OCI-LY7 (cell line): ENCODE data around the gene LILRB2. TPM values are rescaled to one million over a fixed set of nuclear protein-coding genes. Genes with fewer than 3 reads are reported as not detected.

ENCODE experiments used
- BruUV-seq: library from RNA; stranded (reverse); fragments of 400-500 nt; replicated peaks from 2 replicates; lab custom pipeline; 2021; lab: Mats Ljungman, UMichigan
- CTCF ChIA-PET: fragments of 300-600 bp; sonication (Branson Sonifier 250); formaldehyde crosslinking; loops from one replicate; lab custom pipeline; 2022; ENCODE audit warnings: antibody characterized with exemption; ENCODE audit not compliant: unreplicated experiment; lab: Charles Lee
- POLR2A ChIA-PET: fragments of 300-600 bp; sonication (Branson Sonifier 250); formaldehyde crosslinking; loops from one replicate; lab custom pipeline; 2022; ENCODE audit warnings: antibody characterized with exemption; lab: Charles Lee
- DNase-seq: peaks from one replicate; pipeline ENCODE4 v3.0.0-alpha.2; 2015; ENCODE audit warnings: low spot score
- H2AFZ ChIP-seq: fragments of 200-600 bp; sonication (generic), shearing (Covaris generic); 2 replicates; pipeline ENCODE4 v1.6.1; 2014; ENCODE audit warnings: mild to moderate bottlenecking, antibody characterized with exemption, low read length, moderate library complexity
- H3K27ac ChIP-seq: fragments of 200-600 bp; sonication (generic); 2 replicates; pipeline ENCODE4 v1.5.1; 2014; ENCODE audit warnings: mixed run types, low read depth, mild to moderate bottlenecking, moderate library complexity, low read length, inconsistent platforms; ENCODE audit not compliant: poor library complexity, severe bottlenecking
- H3K36me3 ChIP-seq: fragments of 200-600 bp; sonication (generic); 2 replicates; pipeline ENCODE4 v1.6.1; 2014; ENCODE audit warnings: mild to moderate bottlenecking, antibody characterized with exemption, low read length, moderate library complexity, mixed read lengths; ENCODE audit not compliant: insufficient read depth
- H3K4me1 ChIP-seq: fragments of 200-600 bp; sonication (generic); 2 replicates; pipeline ENCODE4 v1.5.1; 2014; ENCODE audit warnings: mild to moderate bottlenecking, low read length; ENCODE audit not compliant: insufficient read depth, poor library complexity, severe bottlenecking
- H3K4me2 ChIP-seq: fragments of 200-600 bp; sonication (generic); 2 replicates; pipeline ENCODE4 v1.6.1; 2014; ENCODE audit warnings: mild to moderate bottlenecking, low read length
- H3K4me3 ChIP-seq: fragments of 200-600 bp; sonication (generic); 2 replicates; pipeline ENCODE4 v1.5.1; 2014; ENCODE audit warnings: mild to moderate bottlenecking, low read depth, low read length; ENCODE audit not compliant: poor library complexity, severe bottlenecking
- H3K79me2 ChIP-seq: fragments of 200-600 bp; sonication (generic); 2 replicates; pipeline ENCODE4 v1.6.1; 2016; ENCODE audit warnings: low read depth, mild to moderate bottlenecking, low read length, moderate library complexity, mixed read lengths; ENCODE audit not compliant: insufficient read depth
- H3K9me2 ChIP-seq: fragments of 200-600 bp; sonication (generic); 2 replicates; pipeline ENCODE4 v1.6.1; 2016; ENCODE audit warnings: mild to moderate bottlenecking, low read length, mixed read lengths; ENCODE audit not compliant: insufficient read depth
- H3K9me3 ChIP-seq: fragments of 200-600 bp; sonication (generic); 2 replicates; pipeline ENCODE4 v1.6.1; 2014; ENCODE audit warnings: mild to moderate bottlenecking, mixed run types, low read length, mixed read lengths
- H4K20me1 ChIP-seq: fragments of 200-600 bp; sonication (generic); 2 replicates; pipeline ENCODE4 v1.6.1; 2014; ENCODE audit warnings: mild to moderate bottlenecking, antibody characterized with exemption, low read length, moderate library complexity, mixed read lengths; ENCODE audit not compliant: insufficient read depth
- EZH2phosphoT487 ChIP-seq: fragments of 200-600 bp; sonication (generic); IDR thresholded peaks from 2 replicates; pipeline ENCODE4 v1.6.1; 2018; ENCODE audit warnings: low read depth, borderline replicate concordance, mild to moderate bottlenecking, mixed run types, antibody characterized with exemption, low read length, moderate library complexity, mixed read lengths
- intact Hi-C: fragments of 100-400 bp; cut with micrococcal nuclease; formaldehyde crosslinking; loops from one replicate; pipeline ENCODE4 v1.10.0; 2022; ENCODE audit not compliant: unreplicated experiment
- total RNA-seq, 2 experiments: library from RNA; depleted of rRNA in 1 of 2; stranded (reverse); fragments of >200 nt in 1 of 2; shearing (Covaris generic) in 1 of 2; gene quantifications; 2 replicates each; pipeline ENCODE4 v1.2.3, GENCODE V29; 2014 to 2022
- TF ChIP-seq, protein P1 (sequence below): fragments of 200-600 bp; sonication (generic); conservative IDR thresholded peaks from 2 replicates; pipeline ENCODE4 v1.5.1; 2014; ENCODE audit warnings: mild to moderate bottlenecking, antibody characterized with exemption, low read length, moderate library complexity, mixed read lengths

The LILRB2 gene
- total RNA-seq, 2 experiments from 2014 or later: not detected

DNA sequence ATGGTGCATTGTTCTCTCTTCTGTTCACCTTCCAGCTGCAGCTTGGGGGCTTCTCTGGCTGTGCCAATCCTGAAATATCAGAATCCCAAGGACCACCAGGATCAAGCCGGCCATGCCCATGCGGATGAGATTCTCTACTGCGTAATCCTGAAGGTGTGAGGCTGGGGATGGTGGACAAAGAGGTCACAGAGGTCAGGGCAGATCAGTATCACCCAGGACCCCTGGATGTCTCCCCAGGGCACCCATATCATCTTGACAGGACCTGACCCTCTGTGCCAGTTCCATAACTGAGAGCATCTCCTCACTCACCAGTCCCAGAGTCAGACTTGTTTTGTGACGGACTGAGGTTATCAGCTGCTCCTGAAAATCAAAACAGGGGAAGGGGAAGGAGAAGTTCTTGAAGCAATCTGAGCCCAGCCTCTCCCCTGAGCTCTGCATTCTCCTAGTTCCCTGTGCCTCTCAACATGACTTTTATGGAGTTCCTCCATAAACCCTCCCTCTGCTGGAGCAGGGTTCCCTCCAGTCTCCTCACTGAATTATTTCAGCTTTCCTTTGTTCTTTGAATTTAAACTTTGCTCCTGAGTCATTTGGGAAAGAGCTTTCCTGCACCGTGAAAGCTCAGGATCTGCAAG lies 26.6 kb upstream of the LILRB2 start:
- CTCF ChIA-PET: no interaction called here
- H3K4me3 ChIP-seq: no peak overlapping the region
- no peak overlapping the region for H3K27ac ChIP-seq
- no peak overlapping the region for H3K4me2 ChIP-seq
- H3K36me3 ChIP-seq: no peaks in the 10 kb centered on the region
- POLR2A ChIA-PET: no interaction called here
- no peak overlapping the region for H2AFZ ChIP-seq
- H3K4me1 ChIP-seq: no peaks in the 10 kb centered on the region
- TF ChIP-seq EZH2phosphoT487: no peak
- no peaks in the 10 kb centered on the region for H3K9me3 ChIP-seq
- H3K9me2 ChIP-seq: no peaks in the 10 kb centered on the region
- intact Hi-C loops: no loop called here
- H4K20me1 ChIP-seq: no peaks in the 10 kb centered on the region
- no TSS peak for BruUV-seq
- no peak for DNase-seq
- H3K79me2 ChIP-seq: no peaks in the 10 kb centered on the region

DNA sequence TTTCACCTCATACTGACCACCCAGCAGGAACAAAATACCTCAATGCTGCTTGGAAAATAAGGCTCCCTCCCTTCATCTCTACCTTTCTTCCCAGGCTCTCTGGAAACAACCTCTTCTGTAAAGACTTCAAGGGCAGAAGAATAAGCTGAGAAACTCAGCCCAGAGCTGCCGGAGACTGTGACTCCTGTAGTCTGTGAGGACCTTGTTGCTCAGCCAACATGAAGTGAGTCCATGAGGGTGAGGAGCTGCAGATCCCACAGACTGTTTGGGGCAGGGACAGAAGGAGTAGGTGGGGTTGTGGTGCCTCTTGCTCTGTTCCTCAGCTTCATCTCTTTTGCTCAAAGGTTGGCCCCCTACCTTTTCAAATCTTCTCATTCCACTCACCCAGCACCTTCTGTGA lies 24.2 kb upstream of the LILRB2 start:
- ChIA-PET POLR2A (no interaction called here), CTCF (no interaction called here)
- Histone ChIP-seq H3K79me2 (no peaks in the 10 kb centered on the region), H3K4me3 (no peak overlapping the region), H3K4me2 (no peak overlapping the region), H3K9me2 (no peaks in the 10 kb centered on the region), H4K20me1 (no peaks in the 10 kb centered on the region), H3K27ac (no peak overlapping the region), H2AFZ (no peak overlapping the region), H3K36me3 (no peaks in the 10 kb centered on the region), H3K9me3 (no peaks in the 10 kb centered on the region), H3K4me1 (no peaks in the 10 kb centered on the region)
- no peak for TF ChIP-seq EZH2phosphoT487
- TF ChIP-seq, protein P1, sequence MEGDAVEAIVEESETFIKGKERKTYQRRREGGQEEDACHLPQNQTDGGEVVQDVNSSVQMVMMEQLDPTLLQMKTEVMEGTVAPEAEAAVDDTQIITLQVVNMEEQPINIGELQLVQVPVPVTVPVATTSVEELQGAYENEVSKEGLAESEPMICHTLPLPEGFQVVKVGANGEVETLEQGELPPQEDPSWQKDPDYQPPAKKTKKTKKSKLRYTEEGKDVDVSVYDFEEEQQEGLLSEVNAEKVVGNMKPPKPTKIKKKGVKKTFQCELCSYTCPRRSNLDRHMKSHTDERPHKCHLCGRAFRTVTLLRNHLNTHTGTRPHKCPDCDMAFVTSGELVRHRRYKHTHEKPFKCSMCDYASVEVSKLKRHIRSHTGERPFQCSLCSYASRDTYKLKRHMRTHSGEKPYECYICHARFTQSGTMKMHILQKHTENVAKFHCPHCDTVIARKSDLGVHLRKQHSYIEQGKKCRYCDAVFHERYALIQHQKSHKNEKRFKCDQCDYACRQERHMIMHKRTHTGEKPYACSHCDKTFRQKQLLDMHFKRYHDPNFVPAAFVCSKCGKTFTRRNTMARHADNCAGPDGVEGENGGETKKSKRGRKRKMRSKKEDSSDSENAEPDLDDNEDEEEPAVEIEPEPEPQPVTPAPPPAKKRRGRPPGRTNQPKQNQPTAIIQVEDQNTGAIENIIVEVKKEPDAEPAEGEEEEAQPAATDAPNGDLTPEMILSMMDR: no peak
- no peak for DNase-seq
- BruUV-seq: no TSS peak
- intact Hi-C loops: no loop called here

DNA sequence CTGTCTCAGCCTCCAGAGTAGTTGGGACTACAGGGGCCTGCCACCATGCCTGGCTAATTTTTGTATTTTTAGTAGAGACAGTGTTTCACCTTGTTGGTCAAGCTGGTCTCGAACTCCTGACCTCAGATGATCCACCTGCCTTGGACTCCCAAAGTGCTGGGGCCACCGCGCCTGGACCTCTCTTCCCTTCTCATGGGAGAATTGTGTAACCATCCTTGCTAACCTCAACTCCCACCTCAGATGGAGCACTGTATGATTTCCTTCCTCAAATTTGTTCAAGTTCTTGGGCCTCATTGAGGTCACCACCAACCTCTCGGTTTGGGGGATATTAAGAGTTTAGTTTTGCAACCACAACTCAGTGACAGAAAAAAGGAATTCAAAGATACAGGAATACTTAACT lies 21.3 kb upstream of the LILRB2 start:
- TF ChIP-seq, protein P1: no peak
- TF ChIP-seq EZH2phosphoT487: no peak
- intact Hi-C loops: no loop called here
- BruUV-seq: no TSS peak
- Histone ChIP-seq H3K9me2 (no peaks in the 10 kb centered on the region), H3K9me3 (no peaks in the 10 kb centered on the region), H2AFZ (no peak overlapping the region), H3K36me3 (no peaks in the 10 kb centered on the region), H3K4me2 (no peak overlapping the region), H3K4me3 (no peak overlapping the region), H3K27ac (no peak overlapping the region), H3K79me2 (no peaks in the 10 kb centered on the region), H3K4me1 (no peaks in the 10 kb centered on the region), H4K20me1 (no peaks in the 10 kb centered on the region)
- ChIA-PET POLR2A (no interaction called here), CTCF (no interaction called here)
- DNase-seq: no peak
